ENCODE results near the gene NKD2. TPM values are rescaled to one million over a fixed set of nuclear protein-coding genes. Genes with fewer than 3 reads are reported as not detected.

NKD2 gene
- total RNA-seq, 1 donor from 2014 or later, result 41.7 TPM

DNA sequence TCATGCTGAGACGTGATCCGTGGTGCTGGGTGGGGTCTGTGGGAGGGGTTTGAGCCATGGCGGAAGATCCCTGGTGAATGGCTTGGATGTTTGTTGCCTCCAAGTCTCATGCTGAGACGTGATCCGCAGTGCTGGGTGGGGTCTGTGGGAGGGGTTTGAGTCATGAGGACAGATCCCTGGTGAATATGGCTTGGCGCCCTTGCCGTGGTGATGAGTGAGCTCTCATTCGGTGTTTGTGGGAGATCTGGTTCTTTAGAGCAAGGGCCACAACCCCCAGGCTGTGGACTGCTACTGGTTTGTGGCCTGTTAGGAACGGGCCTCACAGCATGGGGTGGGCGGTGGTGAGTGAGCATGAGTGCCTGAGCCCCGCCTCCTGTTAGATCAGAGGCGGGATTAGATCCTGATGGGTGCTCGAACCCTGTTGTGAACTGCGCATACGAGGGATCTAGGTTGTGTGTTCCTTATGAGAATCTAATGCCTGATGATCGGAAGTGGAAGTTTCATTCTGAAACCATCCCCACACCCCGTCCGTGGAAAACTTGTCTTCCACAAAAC, 31.2 kb downstream of the NKD2 start:
- peaks cover 21% of the 10 kb centered on the region for H3K9me3 Mint-ChIP-seq (ENCODE audit: unreplicated experiment)
- H3K36me3 Mint-ChIP-seq (ENCODE audit: unreplicated experiment), result peaks cover 10% of the 10 kb centered on the region
- H3K4me1 Mint-ChIP-seq (ENCODE audit: low read depth, unreplicated experiment), result no peaks in the 10 kb centered on the region
- no peak overlapping the region for H3K4me3 Mint-ChIP-seq (ENCODE audit: unreplicated experiment)
- H3K27me3 Mint-ChIP-seq (ENCODE audit: unreplicated experiment), result peaks cover 14% of the 10 kb centered on the region
- H3K27ac Mint-ChIP-seq (ENCODE audit: unreplicated experiment), result no peak overlapping the region
- DNase-seq, result no peak
- TF ChIP-seq, protein P1, sequence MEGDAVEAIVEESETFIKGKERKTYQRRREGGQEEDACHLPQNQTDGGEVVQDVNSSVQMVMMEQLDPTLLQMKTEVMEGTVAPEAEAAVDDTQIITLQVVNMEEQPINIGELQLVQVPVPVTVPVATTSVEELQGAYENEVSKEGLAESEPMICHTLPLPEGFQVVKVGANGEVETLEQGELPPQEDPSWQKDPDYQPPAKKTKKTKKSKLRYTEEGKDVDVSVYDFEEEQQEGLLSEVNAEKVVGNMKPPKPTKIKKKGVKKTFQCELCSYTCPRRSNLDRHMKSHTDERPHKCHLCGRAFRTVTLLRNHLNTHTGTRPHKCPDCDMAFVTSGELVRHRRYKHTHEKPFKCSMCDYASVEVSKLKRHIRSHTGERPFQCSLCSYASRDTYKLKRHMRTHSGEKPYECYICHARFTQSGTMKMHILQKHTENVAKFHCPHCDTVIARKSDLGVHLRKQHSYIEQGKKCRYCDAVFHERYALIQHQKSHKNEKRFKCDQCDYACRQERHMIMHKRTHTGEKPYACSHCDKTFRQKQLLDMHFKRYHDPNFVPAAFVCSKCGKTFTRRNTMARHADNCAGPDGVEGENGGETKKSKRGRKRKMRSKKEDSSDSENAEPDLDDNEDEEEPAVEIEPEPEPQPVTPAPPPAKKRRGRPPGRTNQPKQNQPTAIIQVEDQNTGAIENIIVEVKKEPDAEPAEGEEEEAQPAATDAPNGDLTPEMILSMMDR (IDR thresholded peaks at IDR 0.05; ENCODE audit: partially characterized antibody, unreplicated experiment), result no peak

DNA sequence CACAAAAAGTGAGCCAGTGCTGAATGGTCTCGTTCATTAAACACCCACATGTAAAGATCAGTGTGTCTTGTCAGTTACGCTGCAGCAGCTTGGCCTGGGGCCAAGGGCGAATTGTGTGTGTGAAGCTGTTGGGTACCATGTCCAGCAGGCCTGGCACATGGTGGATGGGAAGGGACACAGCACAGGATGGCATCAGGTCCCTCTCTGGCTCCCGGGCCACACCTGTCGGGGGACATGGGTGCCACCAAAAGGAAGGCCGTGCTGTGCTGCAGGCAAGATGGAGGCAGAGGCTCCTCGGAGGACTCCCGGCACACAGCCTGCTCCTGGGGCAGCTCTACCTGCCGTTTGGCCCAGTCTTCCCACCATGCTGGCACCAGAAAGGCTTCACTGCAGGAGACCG, 32.0 kb downstream of the NKD2 start:
- Mint-ChIP-seq H3K27me3 (ENCODE audit: unreplicated experiment) (peaks cover 12% of the 10 kb centered on the region), H3K4me1 (ENCODE audit: low read depth, unreplicated experiment) (no peaks in the 10 kb centered on the region), H3K4me3 (ENCODE audit: unreplicated experiment) (no peak overlapping the region), H3K36me3 (ENCODE audit: unreplicated experiment) (peaks cover 5% of the 10 kb centered on the region), H3K27ac (ENCODE audit: unreplicated experiment) (no peak overlapping the region), H3K9me3 (ENCODE audit: unreplicated experiment) (peaks cover 18% of the 10 kb centered on the region)
- TF ChIP-seq, protein P1 (IDR thresholded peaks at IDR 0.05; ENCODE audit: partially characterized antibody, unreplicated experiment), result no peak
- no peak for DNase-seq

DNA sequence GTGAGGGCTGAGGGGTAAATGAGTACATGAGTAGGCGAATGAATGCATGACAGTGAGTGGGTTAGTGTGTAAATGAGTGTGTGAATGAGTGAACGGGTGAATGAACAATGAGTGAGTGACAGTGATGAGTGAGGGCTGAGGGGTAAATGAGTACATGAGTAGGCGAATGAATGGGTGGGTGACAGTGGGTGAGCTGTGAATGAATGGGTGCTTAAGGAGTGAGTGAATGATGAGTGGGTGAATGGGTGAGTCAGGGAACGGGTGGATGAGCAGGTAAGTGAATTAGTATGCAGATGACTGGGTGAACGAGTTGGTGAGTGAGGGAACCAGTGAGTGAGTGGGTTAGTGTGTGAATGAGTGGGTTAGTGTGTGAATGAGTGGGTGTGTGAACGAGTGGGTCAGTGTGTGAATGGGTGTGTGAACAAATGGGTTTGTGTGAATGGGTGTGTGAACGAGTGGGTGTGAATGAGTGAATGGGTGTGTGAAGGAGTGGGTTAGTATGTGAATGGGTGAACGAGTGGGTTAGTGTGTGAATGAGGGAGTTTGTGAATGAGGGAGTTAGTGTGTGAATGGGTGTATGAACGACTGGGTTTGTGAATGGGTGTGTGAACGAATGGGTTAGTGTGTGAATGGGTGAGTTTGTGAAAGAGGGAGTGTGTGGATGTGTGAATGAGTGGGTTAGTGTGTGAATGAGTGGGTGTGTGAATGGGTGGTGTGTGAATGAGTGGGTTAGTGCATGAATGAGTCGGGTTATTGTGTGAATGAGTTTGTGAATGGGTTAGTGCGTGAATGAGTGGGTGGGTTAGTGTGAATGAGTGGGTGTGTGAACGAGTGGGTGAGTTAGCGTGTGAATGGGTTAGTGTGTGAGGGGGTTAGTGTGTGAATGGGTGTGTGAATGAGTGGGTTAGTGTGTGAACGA, 32.9 kb downstream of the NKD2 start:
- peaks cover 5% of the 10 kb centered on the region for H3K36me3 Mint-ChIP-seq (ENCODE audit: unreplicated experiment)
- DNase-seq, result no peak
- H3K27ac Mint-ChIP-seq (ENCODE audit: unreplicated experiment), result no peak overlapping the region
- peaks cover 11% of the 10 kb centered on the region for H3K27me3 Mint-ChIP-seq (ENCODE audit: unreplicated experiment)
- TF ChIP-seq, protein P1 (IDR thresholded peaks at IDR 0.05; ENCODE audit: partially characterized antibody, unreplicated experiment), result no peak
- peaks cover 18% of the 10 kb centered on the region for H3K9me3 Mint-ChIP-seq (ENCODE audit: unreplicated experiment)
- no peaks in the 10 kb centered on the region for H3K4me1 Mint-ChIP-seq (ENCODE audit: low read depth, unreplicated experiment)
- no peak overlapping the region for H3K4me3 Mint-ChIP-seq (ENCODE audit: unreplicated experiment)

DNA sequence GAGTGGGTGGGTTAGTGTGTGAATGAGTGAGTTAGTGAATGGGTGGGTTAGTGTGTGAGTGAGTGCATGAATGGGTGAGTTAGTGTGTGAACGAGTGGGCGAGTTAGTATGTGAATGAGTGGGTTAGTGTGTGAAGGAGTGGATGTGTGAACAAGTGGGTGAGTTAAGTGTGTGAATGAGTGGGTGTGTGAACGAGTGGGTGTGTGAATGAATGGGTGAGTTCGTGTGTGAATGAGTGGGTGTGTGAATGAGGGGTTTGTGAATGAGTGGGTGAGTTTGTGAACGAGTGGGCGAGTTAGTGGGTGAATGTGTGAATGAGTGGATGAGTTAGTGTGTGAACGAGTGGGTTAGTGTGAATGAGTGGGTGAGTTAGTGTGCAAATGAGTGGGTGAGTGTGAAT, 34.0 kb downstream of the NKD2 start:
- Mint-ChIP-seq H3K4me3 (ENCODE audit: unreplicated experiment) (no peak overlapping the region), H3K4me1 (ENCODE audit: low read depth, unreplicated experiment) (no peaks in the 10 kb centered on the region), H3K36me3 (ENCODE audit: unreplicated experiment) (peaks cover 5% of the 10 kb centered on the region), H3K9me3 (ENCODE audit: unreplicated experiment) (peaks cover 15% of the 10 kb centered on the region), H3K27ac (ENCODE audit: unreplicated experiment) (no peak overlapping the region), H3K27me3 (ENCODE audit: unreplicated experiment) (peaks cover 11% of the 10 kb centered on the region)
- TF ChIP-seq, protein P1 (IDR thresholded peaks at IDR 0.05; ENCODE audit: partially characterized antibody, unreplicated experiment), result no peak
- DNase-seq, result no peak

DNA sequence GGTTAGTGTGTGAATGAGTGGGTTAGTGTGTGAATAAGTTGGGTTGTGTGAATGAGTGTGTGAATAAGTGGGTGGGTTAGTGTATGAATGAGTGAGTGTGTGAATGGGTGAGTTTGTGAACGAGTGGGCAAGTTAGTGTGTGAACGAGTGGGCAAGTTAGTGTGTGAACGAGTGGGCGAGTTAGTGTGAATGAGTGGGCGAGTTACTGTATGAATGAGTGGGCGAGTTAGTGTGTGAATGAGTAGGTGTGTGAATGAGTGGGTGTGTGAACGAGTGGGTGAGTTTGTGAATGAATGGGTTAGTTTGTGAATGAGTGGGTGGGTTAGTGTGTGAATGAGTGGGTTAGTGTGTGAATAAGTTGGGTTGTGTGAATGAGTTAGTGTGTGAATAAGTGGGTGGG, 34.7 kb downstream of the NKD2 start:
- Mint-ChIP-seq H3K9me3 (ENCODE audit: unreplicated experiment) (peaks cover 15% of the 10 kb centered on the region), H3K4me1 (ENCODE audit: low read depth, unreplicated experiment) (no peaks in the 10 kb centered on the region)

More for the DNA sequence above, 34.7 kb downstream of the NKD2 start:
- TF ChIP-seq, protein P1 (IDR thresholded peaks at IDR 0.05; ENCODE audit: partially characterized antibody, unreplicated experiment), result no peak
- H3K36me3 Mint-ChIP-seq (ENCODE audit: unreplicated experiment), result peaks cover 5% of the 10 kb centered on the region
- H3K27ac Mint-ChIP-seq (ENCODE audit: unreplicated experiment), result no peak overlapping the region
- DNase-seq, result no peak
- H3K4me3 Mint-ChIP-seq (ENCODE audit: unreplicated experiment), result no peak overlapping the region
- H3K27me3 Mint-ChIP-seq (ENCODE audit: unreplicated experiment), result peaks cover 14% of the 10 kb centered on the region
